Neural cell (in vitro differentiated cells): ENCODE results near the gene C1QTNF1. TPM values are rescaled to one million over a fixed set of nuclear protein-coding genes. Genes with fewer than 3 reads are reported as not detected.

Experiments
- H2AFZ ChIP-seq: fragments of 200-600, 300-800 bp; sonication (generic), shearing (Covaris generic); 2 replicates; pipeline ENCODE4 v1.6.0; 2014; ENCODE audit warnings: low read depth, mild to moderate bottlenecking, antibody characterized with exemption, low read length, moderate library complexity
- H3F3A ChIP-seq: fragments of 200-600 bp; shearing (Covaris generic); 2 replicates; pipeline ENCODE4 v1.6.1; 2016; ENCODE audit warnings: mild to moderate bottlenecking, moderate library complexity, mixed read lengths, antibody characterized with exemption, low read length; ENCODE audit not compliant: insufficient read depth, poor library complexity, severe bottlenecking
- H3K27ac ChIP-seq: fragments of 200-600, 300-800 bp; sonication (generic), shearing (Covaris generic); 2 replicates; pipeline ENCODE4 v1.5.1; 2014; ENCODE audit warnings: mild to moderate bottlenecking, low read length, moderate library complexity
- H3K27me3 ChIP-seq: fragments of 300-800, 200-600 bp; sonication (generic), shearing (Covaris generic); 2 replicates; pipeline ENCODE4 v1.6.0; 2014; ENCODE audit warnings: mild to moderate bottlenecking, low read depth, low read length, moderate library complexity; ENCODE audit not compliant: insufficient read depth
- H3K36me3 ChIP-seq: fragments of 300-800, 200-600 bp; sonication (generic), shearing (Covaris generic); 2 replicates; pipeline ENCODE4 v1.5.1; 2014; ENCODE audit warnings: mild to moderate bottlenecking, antibody characterized with exemption, low read length, moderate library complexity; ENCODE audit not compliant: insufficient read depth
- H3K4me2 ChIP-seq: fragments of 300-800, 200-600 bp; sonication (generic), shearing (Covaris generic); 2 replicates; pipeline ENCODE4 v1.6.0; 2014; ENCODE audit warnings: mild to moderate bottlenecking, low read length
- H3K4me3 ChIP-seq: fragments of 300-800, 200-600 bp; sonication (generic), shearing (Covaris generic); 2 replicates; pipeline ENCODE4 v1.5.1; 2014; ENCODE audit warnings: mild to moderate bottlenecking, low read length, moderate library complexity
- H3K79me2 ChIP-seq: fragments of 200-600 bp; shearing (Covaris generic); replicated peaks from 2 replicates; pipeline ENCODE4 v1.6.0; 2014; ENCODE audit warnings: mild to moderate bottlenecking, low read length, moderate library complexity; ENCODE audit not compliant: insufficient read depth
- H3K9ac ChIP-seq: fragments of 300-800, 200-600 bp; sonication (generic), shearing (Covaris generic); 2 replicates; pipeline ENCODE4 v1.6.1; 2016; ENCODE audit warnings: mild to moderate bottlenecking, low read length, mixed read lengths
- H3K9me2 ChIP-seq: fragments of 200-600 bp; shearing (Covaris generic); 2 replicates; pipeline ENCODE4 v1.6.1; 2016; ENCODE audit warnings: mild to moderate bottlenecking, low read length, mixed read lengths; ENCODE audit not compliant: insufficient read depth
- H3K9me3 ChIP-seq: fragments of 200-600, 300-800 bp; sonication (generic), shearing (Covaris generic); 2 replicates; pipeline ENCODE4 v1.6.1; 2016; ENCODE audit warnings: mild to moderate bottlenecking, mixed run types, low read length, moderate library complexity, mixed read lengths
- H4K20me1 ChIP-seq: fragments of 200-600 bp; shearing (Covaris generic); 2 replicates; pipeline ENCODE4 v1.6.1; 2016; ENCODE audit warnings: mild to moderate bottlenecking, mixed run types; ENCODE audit not compliant: insufficient read depth
- CTCF ChIP-seq: fragments of 450-650 bp; IDR thresholded peaks from 2 replicates; pipeline ENCODE4 v1.5.1; 2014; ENCODE audit warnings: antibody characterized with exemption, mild to moderate bottlenecking, moderate library complexity; ENCODE audit not compliant: poor library complexity, severe bottlenecking
- EP300 ChIP-seq: fragments of 450-650 bp; conservative IDR thresholded peaks from 2 replicates; pipeline ENCODE4 v1.6.1; 2014; ENCODE audit warnings: antibody characterized with exemption, mild to moderate bottlenecking, moderate library complexity; ENCODE audit not compliant: poor library complexity, severe bottlenecking
- EZH2 ChIP-seq: fragments of 200-600, 300-800 bp; shearing (Covaris generic), sonication (generic); IDR thresholded peaks from 2 replicates; pipeline ENCODE4 v1.6.1; 2014; ENCODE audit warnings: antibody characterized with exemption, low read length, borderline replicate concordance, mild to moderate bottlenecking; ENCODE audit not compliant: insufficient read depth, poor library complexity, severe bottlenecking
- MXI1 ChIP-seq: fragments of 450-650 bp; conservative IDR thresholded peaks from 2 replicates; pipeline ENCODE4 v1.6.1; 2014; ENCODE audit warnings: antibody characterized with exemption, mild to moderate bottlenecking; ENCODE audit not compliant: poor library complexity, severe bottlenecking
- POLR2AphosphoS5 ChIP-seq: IDR thresholded peaks from 2 replicates; pipeline ENCODE4 v1.6.1; 2012
- RAD21 ChIP-seq: fragments of 450-650 bp; conservative IDR thresholded peaks from 2 replicates; pipeline ENCODE4 v1.6.1; 2014; ENCODE audit warnings: antibody characterized with exemption, mild to moderate bottlenecking, moderate library complexity
- REST ChIP-seq: IDR thresholded peaks from 2 replicates; pipeline ENCODE4 v1.6.1; 2012; ENCODE audit warnings: borderline replicate concordance
- SMC3 ChIP-seq: fragments of 450-650 bp; conservative IDR thresholded peaks from 2 replicates; pipeline ENCODE4 v1.6.1; 2014; ENCODE audit warnings: antibody characterized with exemption, mild to moderate bottlenecking, moderate library complexity; ENCODE audit not compliant: poor library complexity
- TAF1 ChIP-seq: IDR thresholded peaks from 2 replicates; pipeline ENCODE4 v1.6.1; 2012; ENCODE audit warnings: low read depth
- polyA plus RNA-seq: library from polyadenylated mRNA; depleted of rRNA; stranded (reverse); fragments of >200 nt; gene quantifications from 2 replicates; pipeline ENCODE4 v1.2.3, GENCODE V29; 2014

C1QTNF1 gene
- polyA plus RNA-seq, 1 donor from 2014 or later = 0.16 TPM

GRCh38 chr17:79078476-79079190 is 54.7 kb downstream of the C1QTNF1 start:
- Histone ChIP-seq H3K79me2 (no peaks in the 10 kb centered on the region), H3F3A (no peaks in the 10 kb centered on the region), H3K27ac (no peak overlapping the region), H3K9me2 (no peaks in the 10 kb centered on the region), H3K4me2 (no peak overlapping the region), H4K20me1 (no peaks in the 10 kb centered on the region), H3K9me3 (no peaks in the 10 kb centered on the region), H3K4me3 (no peak overlapping the region), H2AFZ (no peak overlapping the region), H3K36me3 (no peaks in the 10 kb centered on the region), H3K9ac (no peak overlapping the region), H3K27me3 (no peaks in the 10 kb centered on the region)
- TF ChIP-seq TAF1 = no peak
- TF ChIP-seq EP300 = no peak
- no peak for TF ChIP-seq RAD21
- TF ChIP-seq CTCF = no peak
- TF ChIP-seq SMC3 = no peak
- TF ChIP-seq EZH2 = no peak
- no peak for TF ChIP-seq REST
- TF ChIP-seq POLR2AphosphoS5 = no peak
- TF ChIP-seq MXI1 = no peak

- no peaks in the 10 kb centered on the region for H3F3A ChIP-seq
- TF ChIP-seq EP300 = no peak
- no peak for TF ChIP-seq EZH2
- no peak for TF ChIP-seq MXI1
- no peak for TF ChIP-seq SMC3
- no peak for TF ChIP-seq POLR2AphosphoS5
- no peak for TF ChIP-seq TAF1
- no peak for TF ChIP-seq RAD21
- no peak for TF ChIP-seq CTCF
- no peak for TF ChIP-seq REST
- H3K9me2 ChIP-seq = no peaks in the 10 kb centered on the region
- no peak overlapping the region for H3K4me3 ChIP-seq
- H3K9me3 ChIP-seq = no peaks in the 10 kb centered on the region
- H2AFZ ChIP-seq = no peak overlapping the region
- H3K79me2 ChIP-seq = no peaks in the 10 kb centered on the region
- H3K27me3 ChIP-seq = no peaks in the 10 kb centered on the region
- H3K4me2 ChIP-seq = no peak overlapping the region
- no peak overlapping the region for H3K9ac ChIP-seq
- no peaks in the 10 kb centered on the region for H4K20me1 ChIP-seq
- H3K27ac ChIP-seq = no peak overlapping the region
- no peaks in the 10 kb centered on the region for H3K36me3 ChIP-seq
These were observed 55.6 kb downstream of the C1QTNF1 start for GRCh38 chr17:79079421-79080200.
